Measurements from ENCODE around the gene BOC. TPM values are rescaled to one million over a fixed set of nuclear protein-coding genes. Genes with fewer than 3 reads are reported as not detected.

Gene BOC
- total RNA-seq, 1 experiment from 2014 or later: 3.5 TPM

DNA sequence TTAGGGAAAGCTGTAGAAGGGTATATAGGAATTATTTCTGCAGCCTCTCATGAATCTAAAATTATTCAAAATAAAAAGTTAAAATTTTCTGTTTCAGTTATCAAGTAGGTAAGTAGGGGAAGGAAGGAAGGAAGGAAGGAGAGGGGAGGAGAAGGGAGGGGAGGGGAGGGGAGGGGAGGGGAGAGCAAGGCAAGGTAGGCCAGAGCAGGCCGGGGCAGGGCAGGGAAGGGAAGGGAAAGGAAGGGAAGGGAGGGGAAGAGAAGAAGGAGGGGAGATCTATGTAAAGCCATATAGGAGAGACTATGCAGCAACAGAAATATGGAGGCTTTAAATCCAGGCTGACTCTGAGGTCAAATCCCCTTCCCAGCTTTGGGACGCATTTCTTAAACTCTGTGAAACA is 38.3 kb upstream of the BOC start:
- H4K8ac ChIP-seq (replicated peaks; ENCODE audit: insufficient read length, low read depth, low read length): no peak overlapping the region

More for the DNA sequence above, 38.3 kb upstream of the BOC start:
- H4K91ac ChIP-seq (ENCODE audit: insufficient read length, low read depth, low read length): no peak overlapping the region
- H3K36me3 Mint-ChIP-seq (ENCODE audit: insufficient read depth in 1 of 3, low read depth in 3 of 3): no peaks in the 10 kb centered on the region
- H3K27me3 Mint-ChIP-seq (ENCODE audit: low read depth): no peaks in the 10 kb centered on the region
- no peak overlapping the region for H3K56ac ChIP-seq (ENCODE audit: insufficient read length, low read depth, low read length)
- TF ChIP-seq, protein P1, sequence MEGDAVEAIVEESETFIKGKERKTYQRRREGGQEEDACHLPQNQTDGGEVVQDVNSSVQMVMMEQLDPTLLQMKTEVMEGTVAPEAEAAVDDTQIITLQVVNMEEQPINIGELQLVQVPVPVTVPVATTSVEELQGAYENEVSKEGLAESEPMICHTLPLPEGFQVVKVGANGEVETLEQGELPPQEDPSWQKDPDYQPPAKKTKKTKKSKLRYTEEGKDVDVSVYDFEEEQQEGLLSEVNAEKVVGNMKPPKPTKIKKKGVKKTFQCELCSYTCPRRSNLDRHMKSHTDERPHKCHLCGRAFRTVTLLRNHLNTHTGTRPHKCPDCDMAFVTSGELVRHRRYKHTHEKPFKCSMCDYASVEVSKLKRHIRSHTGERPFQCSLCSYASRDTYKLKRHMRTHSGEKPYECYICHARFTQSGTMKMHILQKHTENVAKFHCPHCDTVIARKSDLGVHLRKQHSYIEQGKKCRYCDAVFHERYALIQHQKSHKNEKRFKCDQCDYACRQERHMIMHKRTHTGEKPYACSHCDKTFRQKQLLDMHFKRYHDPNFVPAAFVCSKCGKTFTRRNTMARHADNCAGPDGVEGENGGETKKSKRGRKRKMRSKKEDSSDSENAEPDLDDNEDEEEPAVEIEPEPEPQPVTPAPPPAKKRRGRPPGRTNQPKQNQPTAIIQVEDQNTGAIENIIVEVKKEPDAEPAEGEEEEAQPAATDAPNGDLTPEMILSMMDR (conservative IDR thresholded peaks at IDR 0.05): no peak
- H3K23ac ChIP-seq (ENCODE audit: insufficient read length, low read depth, low read length): no peak overlapping the region
- no peak overlapping the region for H3K4me3 Mint-ChIP-seq
- H2BK20ac ChIP-seq (ENCODE audit: low read depth, low read length, poor library complexity, severe bottlenecking): no peak overlapping the region
- H2AFZ ChIP-seq (ENCODE audit: low read length): no peak overlapping the region
- H3K79me2 ChIP-seq (ENCODE audit: insufficient read depth, low read length): no peaks in the 10 kb centered on the region
- no peaks in the 10 kb centered on the region for H3K23me2 ChIP-seq (ENCODE audit: insufficient read length, low read depth, low read length, poor library complexity, severe bottlenecking)
- H2BK15ac ChIP-seq (ENCODE audit: low read depth, low read length): no peak overlapping the region
- H3K9ac ChIP-seq (ENCODE audit: extremely low read depth, insufficient read length, low read length): no peak overlapping the region
- H3K9me3 Mint-ChIP-seq: no peaks in the 10 kb centered on the region
- no peak overlapping the region for H3K18ac ChIP-seq (ENCODE audit: insufficient read length, low read depth, low read length)
- H3K27ac Mint-ChIP-seq: no peak overlapping the region
- H3K4me2 ChIP-seq (ENCODE audit: insufficient read depth, insufficient read length, low read length): no peak overlapping the region
- no peaks in the 10 kb centered on the region for H3K9me3 ChIP-seq (ENCODE audit: control insufficient read depth, low read depth, low read length)
- H2BK12ac ChIP-seq (ENCODE audit: insufficient read length, low read depth, low read length): no peak overlapping the region
- DNase-seq: no peak
- H4K5ac ChIP-seq (ENCODE audit: insufficient read length, low read depth, low read length): no peak overlapping the region
- H3K4ac ChIP-seq (ENCODE audit: low read depth, low read length): no peak overlapping the region
- no peaks in the 10 kb centered on the region for H3K27me3 ChIP-seq (ENCODE audit: insufficient read depth, low read length)
- no peaks in the 10 kb centered on the region for H4K20me1 ChIP-seq (ENCODE audit: control insufficient read depth, insufficient read depth, insufficient read length)
- no CpG with 5 or more reads among the region's 2 CpGs for WGBS (ENCODE audit: extremely low coverage, insufficient read length, low lambda C conversion rate)
- H3K27ac ChIP-seq (ENCODE audit: insufficient read length, low read depth, low read length): no peak overlapping the region
- H3K4me1 Mint-ChIP-seq: peaks cover 11 to 13% of the 10 kb centered on the region in 2 experiments
- no peak overlapping the region for H2BK120ac ChIP-seq (ENCODE audit: low read depth, low read length, poor library complexity, severe bottlenecking)
- H3T11ph ChIP-seq (ENCODE audit: low read length): no peak overlapping the region
- no peaks in the 10 kb centered on the region for H3K79me1 ChIP-seq (ENCODE audit: insufficient read depth, low read depth, low read length, poor library complexity, severe bottlenecking)
- H3K14ac ChIP-seq (ENCODE audit: insufficient read depth, low read length): no peak overlapping the region
- H2BK5ac ChIP-seq (ENCODE audit: insufficient read length, low read length): no peak overlapping the region
- H3K4me1 ChIP-seq (ENCODE audit: insufficient read depth, low read length): peaks cover 6% of the 10 kb centered on the region; the same call in 1 of the 2 replicates
- H2AK5ac ChIP-seq (ENCODE audit: insufficient read length, low read length): no peak overlapping the region
